ENCODE data around the gene CDC42. TPM values are rescaled to one million over a fixed set of nuclear protein-coding genes. Genes with fewer than 3 reads are reported as not detected.

The CDC42 gene
- total and polyA plus RNA-seq, 7 donors, result 71.6 to 135 (median 119) TPM

DNA sequence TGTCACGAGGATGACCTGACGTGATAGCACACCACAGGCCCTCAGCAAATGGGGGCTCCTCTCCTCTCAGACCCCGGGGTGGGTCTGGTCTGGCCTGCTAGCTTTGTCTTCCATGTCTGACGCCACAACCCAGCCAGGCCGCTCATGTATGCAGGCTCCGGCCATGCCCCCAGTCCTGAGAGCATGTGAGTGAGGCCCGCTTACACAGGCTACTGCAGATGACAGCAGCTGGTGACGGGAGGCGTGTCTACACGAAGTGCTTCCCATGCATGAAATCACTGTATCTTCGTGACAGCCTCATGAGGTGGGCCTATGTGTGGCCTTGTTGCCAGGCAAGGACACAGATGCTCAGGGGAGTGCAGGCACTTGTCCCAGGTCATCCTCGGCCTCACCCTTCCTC, 74.0 kb downstream of the CDC42 start:
- intact Hi-C loops (cut with DNase I), result no loop called here
- no peak overlapping the region for H3K4me3 ChIP-seq
- H3K36me3 ChIP-seq (ENCODE audit: insufficient read depth in 1 of 2, low read depth in 1 of 2), result peaks cover 0 to 5% of the 10 kb centered on the region in 2 donors
- H3K27ac ChIP-seq, result no peak overlapping the region
- H3K4me1 ChIP-seq, result no peaks in the 10 kb centered on the region
- ATAC-seq (no peak), DNase-seq (peak in 1 of 2 donors; percentile 32)
- TF ChIP-seq, protein P1, sequence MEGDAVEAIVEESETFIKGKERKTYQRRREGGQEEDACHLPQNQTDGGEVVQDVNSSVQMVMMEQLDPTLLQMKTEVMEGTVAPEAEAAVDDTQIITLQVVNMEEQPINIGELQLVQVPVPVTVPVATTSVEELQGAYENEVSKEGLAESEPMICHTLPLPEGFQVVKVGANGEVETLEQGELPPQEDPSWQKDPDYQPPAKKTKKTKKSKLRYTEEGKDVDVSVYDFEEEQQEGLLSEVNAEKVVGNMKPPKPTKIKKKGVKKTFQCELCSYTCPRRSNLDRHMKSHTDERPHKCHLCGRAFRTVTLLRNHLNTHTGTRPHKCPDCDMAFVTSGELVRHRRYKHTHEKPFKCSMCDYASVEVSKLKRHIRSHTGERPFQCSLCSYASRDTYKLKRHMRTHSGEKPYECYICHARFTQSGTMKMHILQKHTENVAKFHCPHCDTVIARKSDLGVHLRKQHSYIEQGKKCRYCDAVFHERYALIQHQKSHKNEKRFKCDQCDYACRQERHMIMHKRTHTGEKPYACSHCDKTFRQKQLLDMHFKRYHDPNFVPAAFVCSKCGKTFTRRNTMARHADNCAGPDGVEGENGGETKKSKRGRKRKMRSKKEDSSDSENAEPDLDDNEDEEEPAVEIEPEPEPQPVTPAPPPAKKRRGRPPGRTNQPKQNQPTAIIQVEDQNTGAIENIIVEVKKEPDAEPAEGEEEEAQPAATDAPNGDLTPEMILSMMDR (IDR thresholded peaks at IDR 0.05), result no peak
- 70 to 78% (median 73%) methylated on average over 12 of the region's 12 CpGs for WGBS, 3 donors
- no peaks in the 10 kb centered on the region for H3K9me3 ChIP-seq
- no peaks in the 10 kb centered on the region for H3K27me3 ChIP-seq (ENCODE audit: insufficient read depth in 3 of 3, low read length in 2 of 3)

DNA sequence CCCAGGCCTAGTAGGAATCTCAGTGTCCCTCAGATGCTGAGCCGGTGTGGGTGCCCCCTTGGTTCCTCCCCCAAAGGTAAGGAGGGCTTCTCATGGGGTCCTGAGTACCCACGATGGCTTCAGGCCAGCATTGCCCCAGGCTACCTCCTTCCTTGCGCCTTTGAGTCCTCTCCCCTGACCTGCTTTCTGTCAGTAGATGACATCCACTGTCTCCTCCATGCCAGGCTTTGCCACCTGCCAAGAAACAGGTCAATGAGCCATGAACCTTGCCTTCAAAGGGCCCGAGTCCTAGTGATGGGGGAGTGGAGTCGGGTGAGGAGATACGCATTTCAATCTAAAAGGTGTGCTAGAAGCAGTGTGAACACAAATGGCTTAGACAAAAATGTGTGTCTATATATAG, 74.7 kb downstream of the CDC42 start:
- H3K27ac ChIP-seq, result no peak overlapping the region
- H3K27me3 ChIP-seq (ENCODE audit: insufficient read depth in 3 of 3, low read length in 2 of 3), result no peaks in the 10 kb centered on the region
- H3K36me3 ChIP-seq (ENCODE audit: insufficient read depth in 1 of 2, low read depth in 1 of 2), result no peaks in the 10 kb centered on the region
- TF ChIP-seq, protein P1 (IDR thresholded peaks at IDR 0.05), result no peak
- intact Hi-C loops (cut with DNase I), result no loop called here
- DNase-seq (no peak), ATAC-seq (no peak)
- H3K4me1 ChIP-seq, result peaks cover 5% of the 10 kb centered on the region
- no peaks in the 10 kb centered on the region for H3K9me3 ChIP-seq
- WGBS, 3 donors, result 84 to 89% (median 85%) methylated on average over 6 of the region's 6 CpGs
- no peak overlapping the region for H3K4me3 ChIP-seq

DNA sequence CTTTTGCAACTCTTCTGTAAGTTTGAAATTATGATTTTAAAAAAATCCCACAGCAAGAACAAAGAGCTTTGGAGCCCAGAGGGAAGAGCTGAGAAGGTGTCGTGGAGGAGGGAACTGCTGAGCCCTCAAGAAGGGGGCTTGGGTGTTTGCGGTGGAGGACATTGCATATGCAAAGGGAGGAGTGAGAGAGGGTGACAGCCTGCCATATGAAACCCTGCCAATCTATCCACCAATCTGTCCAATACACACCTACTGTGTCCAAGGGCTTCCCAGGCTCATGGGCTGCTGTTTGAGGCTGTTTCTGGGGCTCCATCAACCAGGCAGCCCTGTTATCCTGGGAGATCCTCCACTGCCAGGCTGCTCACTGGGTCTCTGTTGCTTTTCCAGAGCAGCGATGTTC, 75.2 kb downstream of the CDC42 start:
- intact Hi-C loops (cut with DNase I), result no loop called here
- 49 to 81% (median 76%) methylated on average over 3 of the region's 3 CpGs for WGBS, 3 donors
- ATAC-seq, result no peak
- Histone ChIP-seq H3K4me1 (peaks cover 9% of the 10 kb centered on the region), H3K4me3 (no peak overlapping the region), H3K27ac (no peak overlapping the region), H3K9me3 (no peaks in the 10 kb centered on the region), H3K27me3 (ENCODE audit: insufficient read depth in 3 of 3, low read length in 2 of 3) (no peaks in the 10 kb centered on the region), H3K36me3 (ENCODE audit: insufficient read depth in 1 of 2, low read depth in 1 of 2) (no peaks in the 10 kb centered on the region)
- TF ChIP-seq, protein P1 (IDR thresholded peaks at IDR 0.05), result no peak
- no peak for DNase-seq

DNA sequence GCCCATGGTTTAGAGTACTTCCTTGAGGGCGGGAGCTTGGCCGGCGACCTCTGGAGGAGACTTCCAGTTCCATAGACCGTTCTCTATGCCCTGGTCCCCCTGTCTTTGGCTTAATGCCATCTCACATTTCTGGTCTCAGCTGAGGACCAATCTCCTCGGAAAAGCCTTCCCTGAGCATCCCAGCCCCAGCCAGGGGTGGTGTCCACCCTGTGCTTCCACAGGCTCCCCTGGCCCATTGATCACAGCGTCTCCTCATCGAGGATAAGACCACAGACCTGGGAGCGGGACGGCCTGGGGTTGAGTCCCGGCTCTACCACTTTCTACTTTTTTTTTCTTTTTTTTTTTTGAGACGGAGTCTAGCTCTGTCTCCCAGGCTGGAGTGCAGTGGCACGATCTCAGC, 75.9 kb downstream of the CDC42 start:
- DNase-seq (no peak), ATAC-seq (no peak)
- Histone ChIP-seq H3K4me3 (no peak overlapping the region), H3K36me3 (ENCODE audit: insufficient read depth in 1 of 2, low read depth in 1 of 2) (no peaks in the 10 kb centered on the region), H3K4me1 (peaks cover 16% of the 10 kb centered on the region), H3K9me3 (no peaks in the 10 kb centered on the region), H3K27ac (no peak overlapping the region), H3K27me3 (ENCODE audit: insufficient read depth in 3 of 3, low read length in 2 of 3) (no peaks in the 10 kb centered on the region)
- intact Hi-C loops (cut with DNase I), result no loop called here
- 63 to 82% (median 74%) methylated on average over 12 of the region's 12 CpGs for WGBS, 3 donors
- TF ChIP-seq, protein P1 (IDR thresholded peaks at IDR 0.05), result no peak

DNA sequence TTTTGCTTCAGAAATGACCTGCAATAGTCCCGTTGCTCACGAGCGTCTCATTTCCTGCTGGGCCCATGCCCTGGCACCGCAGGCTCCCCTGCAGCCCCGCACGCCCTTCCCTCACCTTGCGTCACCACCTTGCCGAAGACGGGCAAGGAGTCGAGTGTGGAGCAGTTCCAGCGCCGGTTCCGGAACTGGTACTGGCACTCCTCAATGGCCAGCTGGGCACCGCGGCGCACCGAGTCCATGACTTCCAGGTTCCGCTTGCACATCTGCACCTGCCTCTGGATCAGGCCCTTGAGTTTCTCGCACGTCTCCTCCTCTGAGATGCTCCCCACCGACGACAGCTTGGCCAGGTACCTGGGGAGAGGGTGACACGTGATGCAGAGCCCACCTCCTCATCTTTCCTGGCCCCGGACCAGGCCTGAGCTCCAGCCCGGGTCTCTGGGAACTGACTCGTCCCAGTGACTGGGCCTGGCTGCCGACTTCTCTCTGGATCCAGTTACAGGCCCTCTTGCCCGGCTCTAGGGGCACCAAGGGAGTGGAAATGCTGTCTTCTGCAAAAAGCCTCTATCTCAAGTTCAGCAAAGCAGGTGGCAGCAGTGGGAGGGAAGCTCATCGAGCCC, 77.1 kb downstream of the CDC42 start:
- H3K27ac ChIP-seq, result no peak overlapping the region
- intact Hi-C loops (cut with DNase I), result loop anchor here (5.0 to 10.0 kb wide), 3 partner anchors 145 to 285 kb away; no protein-coding TSS in a partner anchor
- H3K4me3 ChIP-seq, result no peak overlapping the region

More for the DNA sequence above, 77.1 kb downstream of the CDC42 start:
- H3K9me3 ChIP-seq, result no peaks in the 10 kb centered on the region
- TF ChIP-seq, protein P1 (IDR thresholded peaks at IDR 0.05), result no peak
- 84 to 92% (median 85%) methylated on average over 28 to 29 of the region's 29 CpGs for WGBS, 3 donors
- H3K4me1 ChIP-seq, result peaks cover 26% of the 10 kb centered on the region
- ATAC-seq, result no peak
- DNase-seq, result no peak
- no peaks in the 10 kb centered on the region for H3K36me3 ChIP-seq (ENCODE audit: insufficient read depth in 1 of 2, low read depth in 1 of 2)
- no peaks in the 10 kb centered on the region for H3K27me3 ChIP-seq (ENCODE audit: insufficient read depth in 3 of 3, low read length in 2 of 3)
